ENCODE results near the gene ERCC1.

- TF ChIP-seq CTCF (IDR thresholded peaks at IDR 0.05) (no peak), EP300 (IDR thresholded peaks at IDR 0.05) (no peak), POLR2AphosphoS5 (IDR thresholded peaks at IDR 0.05) (no peak), POLR2A (IDR thresholded peaks at IDR 0.05) (no peak)
Observed at GRCh38 chr19:45417151-45417550, 6.6 kb downstream of the ERCC1 start.
